Ascending aorta (tissue), 2 donors: ENCODE measurements around the gene CFAP100. TPM values are rescaled to one million over a fixed set of nuclear protein-coding genes. Genes with fewer than 3 reads are reported as not detected.

Experiments
- DNase-seq, 2 donors: peaks; one replicate each; pipeline ENCODE4 v3.0.0-alpha.2; 2019; ENCODE audit warnings: low spot score in 2 of 2
- H3K27ac ChIP-seq, 2 donors: fragments of 200-600 bp; sonication (generic); one replicate each; pipeline ENCODE4 v1.5.1; 2016 to 2017; ENCODE audit warnings: mild to moderate bottlenecking in 1 of 2
- H3K27me3 ChIP-seq: fragments of 200-600 bp; sonication (generic); one replicate; pipeline ENCODE4 v1.5.1; 2017
- H3K36me3 ChIP-seq, 2 donors: fragments of 200-600 bp; sonication (generic); one replicate each; pipeline ENCODE4 v1.5.1; 2016
- H3K4me1 ChIP-seq, 2 donors: fragments of 200-600 bp; sonication (generic); one replicate each; pipeline ENCODE4 v1.5.1; 2016 to 2017; ENCODE audit warnings: mild to moderate bottlenecking in 1 of 2
- H3K4me3 ChIP-seq, 2 donors: fragments of 200-600 bp; sonication (generic); one replicate each; pipeline ENCODE4 v1.5.1; 2016 to 2017; ENCODE audit warnings: mild to moderate bottlenecking in 1 of 2
- H3K9me3 ChIP-seq, 2 donors: fragments of 200-600 bp; sonication (generic); one replicate each; pipeline ENCODE4 v1.5.1; 2016
- CTCF ChIP-seq, 3 experiments: fragments of 200-600 bp in 2 of 3; fragments of 450-650 bp in 1 of 3; sonication (generic) in 2 of 3; IDR thresholded peaks; one replicate each; pipeline ENCODE4 v1.5.1; 2016 to 2019; ENCODE audit warnings: antibody characterized with exemption in 3 of 3, mild to moderate bottlenecking in 1 of 3, moderate library complexity in 1 of 3
- intact Hi-C: fragments of 100-400 bp; cut with DNase I; formaldehyde crosslinking; loops from one replicate; pipeline ENCODE4 v1.15.1; 2023
- total RNA-seq: library from RNA; depleted of rRNA; stranded (reverse); fragments of >200 nt; gene quantifications from one replicate; pipeline ENCODE4 v1.1.0, GENCODE V29; 2016

The CFAP100 gene
- total RNA-seq, 1 donor from 2014 or later = not detected

DNA sequence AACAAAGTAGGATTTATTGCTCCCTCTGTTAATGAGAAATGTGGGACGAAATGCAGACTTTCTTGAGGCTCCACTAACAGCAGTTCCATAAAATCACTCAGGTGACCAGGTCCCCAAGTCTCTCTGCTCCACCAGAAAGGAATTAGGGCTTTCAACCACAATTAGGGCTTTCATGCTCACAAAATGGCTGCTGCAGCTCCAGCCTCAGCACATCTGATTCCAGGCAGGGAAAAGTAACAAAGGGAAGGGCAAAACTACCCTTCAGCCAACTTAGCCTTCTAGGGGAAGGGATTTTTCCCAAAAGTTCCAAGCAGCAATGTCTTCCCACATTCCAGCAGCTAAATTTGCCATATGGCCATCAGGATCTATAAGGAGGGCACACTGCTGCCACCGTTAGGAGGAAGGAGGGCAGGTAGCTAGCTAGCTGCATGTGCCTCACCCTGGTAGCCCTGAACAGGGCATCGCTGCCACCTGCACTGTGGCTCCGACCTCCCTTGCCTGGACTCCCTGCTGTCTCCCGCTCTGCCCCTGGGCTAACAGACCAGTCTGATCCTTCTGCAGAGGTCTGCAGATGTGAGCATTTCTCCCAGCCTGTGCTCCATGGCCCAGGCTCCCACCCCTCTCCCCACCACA lies 12.8 kb downstream of the CFAP100 start:
- peak in 1 of 2 donors; percentile 47 for DNase-seq
- Histone ChIP-seq H3K4me3 (no peak overlapping the region), H3K27me3 (no peaks in the 10 kb centered on the region), H3K4me1 (no peaks in the 10 kb centered on the region), H3K36me3 (no peaks in the 10 kb centered on the region), H3K27ac (no peak overlapping the region), H3K9me3 (no peaks in the 10 kb centered on the region)
- TF ChIP-seq CTCF (IDR thresholded peaks at IDR 0.05) = no peak
- intact Hi-C loops = no loop called here

DNA sequence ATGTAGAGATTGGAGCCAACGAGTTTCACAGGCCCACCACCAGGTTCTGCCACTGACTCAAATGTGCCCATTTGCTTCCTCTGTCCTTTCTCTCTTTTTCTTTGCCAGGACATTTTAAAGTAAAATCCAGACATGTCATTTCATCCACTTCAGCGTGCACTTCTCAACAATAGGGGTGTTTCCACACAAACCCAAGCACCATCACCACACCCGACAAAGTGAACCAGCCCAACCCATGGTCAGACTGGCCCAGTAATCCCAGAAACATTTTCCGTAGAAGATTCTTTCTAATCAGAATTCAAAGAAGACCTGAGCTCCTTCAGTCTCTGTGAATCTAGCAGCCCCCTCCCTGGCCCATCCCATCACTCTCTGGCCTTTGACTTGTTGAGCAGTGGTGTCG lies 13.4 kb downstream of the CFAP100 start:
- TF ChIP-seq CTCF (IDR thresholded peaks at IDR 0.05) = no peak

DNA sequence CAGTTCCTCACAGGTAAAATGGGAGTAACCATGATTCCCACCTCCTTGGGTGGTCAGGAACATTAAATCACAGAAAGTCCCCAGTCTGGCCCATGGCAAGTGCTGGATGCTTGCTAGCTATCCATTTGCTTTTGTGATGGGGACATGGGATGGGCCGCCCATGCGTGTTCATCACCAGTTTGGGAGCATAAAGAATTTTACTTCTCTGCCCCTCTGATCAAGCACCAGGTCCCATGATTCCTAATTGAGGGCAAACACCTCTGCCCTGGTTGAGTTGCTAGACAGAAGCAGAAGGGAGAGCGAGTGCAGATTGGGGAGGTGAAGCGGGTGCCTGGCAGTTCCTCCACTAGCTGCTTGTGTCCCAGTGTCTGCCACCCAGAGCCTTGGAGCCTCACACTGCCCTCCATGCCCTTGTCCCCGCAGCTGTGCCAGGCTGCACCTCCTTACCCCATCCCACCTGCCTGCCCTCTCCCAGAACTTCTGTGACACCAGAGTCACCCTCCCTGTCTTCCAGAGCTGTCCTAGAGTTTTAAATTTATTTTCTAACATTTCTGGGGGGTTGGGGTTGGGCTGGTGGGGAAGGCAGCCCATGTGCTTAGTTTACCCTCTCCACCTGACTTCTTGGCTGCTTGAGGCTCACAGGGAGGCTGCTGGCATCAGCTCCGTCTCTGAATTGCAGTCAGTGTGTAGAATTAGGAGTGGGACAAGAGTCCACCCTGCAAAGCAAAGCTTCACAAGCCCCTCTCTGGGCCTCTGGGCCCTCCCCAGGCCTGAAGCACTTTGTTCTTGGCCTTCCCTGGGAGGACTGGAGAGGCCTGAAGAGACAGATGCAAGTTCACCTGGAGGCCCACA lies 18.4 kb downstream of the CFAP100 start:
- Histone ChIP-seq H3K9me3 (no peaks in the 10 kb centered on the region), H3K36me3 (no peaks in the 10 kb centered on the region), H3K4me3 (no peak overlapping the region), H3K27me3 (no peaks in the 10 kb centered on the region), H3K4me1 (no peaks in the 10 kb centered on the region), H3K27ac (no peak overlapping the region)
- no peak for TF ChIP-seq CTCF (IDR thresholded peaks at IDR 0.05)
- intact Hi-C loops = no loop called here
- DNase-seq = peak in 1 of 2 donors; percentile 53

More for the DNA sequence above, 13.4 kb downstream of the CFAP100 start:
- Histone ChIP-seq H3K36me3 (no peaks in the 10 kb centered on the region), H3K4me1 (no peaks in the 10 kb centered on the region), H3K4me3 (no peak overlapping the region), H3K27ac (no peak overlapping the region), H3K27me3 (no peaks in the 10 kb centered on the region), H3K9me3 (no peaks in the 10 kb centered on the region)
- intact Hi-C loops = no loop called here
- DNase-seq = peak in 1 of 2 donors; percentile 7

DNA sequence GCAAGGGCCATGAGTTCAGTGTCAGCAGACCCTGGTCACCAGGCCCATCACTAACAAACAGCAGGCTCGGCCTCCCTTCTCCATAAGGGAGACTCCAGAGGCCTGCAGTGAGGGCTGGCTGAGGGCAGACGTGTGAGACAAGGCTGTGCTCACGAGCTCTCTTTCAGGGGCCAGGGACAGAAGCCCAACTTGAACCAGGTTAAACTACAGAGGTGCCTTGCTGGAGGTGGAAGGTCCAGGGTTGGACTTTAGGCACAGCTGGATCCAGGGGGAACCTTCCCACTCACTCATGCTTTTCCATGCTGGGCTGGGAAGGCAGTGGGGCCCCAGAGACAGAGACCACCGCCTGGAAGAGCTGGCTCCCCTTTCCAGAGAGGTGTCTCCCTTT lies 19.0 kb downstream of the CFAP100 start:
- intact Hi-C loops = no loop called here
- H3K27ac ChIP-seq = no peak overlapping the region
- H3K9me3 ChIP-seq = no peaks in the 10 kb centered on the region
- TF ChIP-seq CTCF (IDR thresholded peaks at IDR 0.05) = no peak
- H3K4me1 ChIP-seq = no peaks in the 10 kb centered on the region
- H3K4me3 ChIP-seq = no peak overlapping the region
- H3K36me3 ChIP-seq = no peaks in the 10 kb centered on the region
- no peaks in the 10 kb centered on the region for H3K27me3 ChIP-seq
- no peak for DNase-seq

- H3K9me3 ChIP-seq = no peaks in the 10 kb centered on the region
- no peak overlapping the region for H3K4me3 ChIP-seq
- intact Hi-C loops = no loop called here
- TF ChIP-seq CTCF (IDR thresholded peaks at IDR 0.05) = no peak
- H3K27ac ChIP-seq = no peak overlapping the region
- DNase-seq = peak in 1 of 2 donors; percentile 57
- no peaks in the 10 kb centered on the region for H3K36me3 ChIP-seq
- H3K4me1 ChIP-seq = no peaks in the 10 kb centered on the region
- no peaks in the 10 kb centered on the region for H3K27me3 ChIP-seq
Measured at GRCh38 chr3:126414406-126414805, 19.7 kb downstream of the CFAP100 start.
